ENCODE results near the gene PHEX. TPM values are rescaled to one million over a fixed set of nuclear protein-coding genes. Genes with fewer than 3 reads are reported as not detected.
A peak's percentile ranks its signal among the peaks of the same experiment; 100 is the strongest.

Gene PHEX
- total RNA-seq, 1 donor from 2014 or later, result 0.04 TPM

DNA sequence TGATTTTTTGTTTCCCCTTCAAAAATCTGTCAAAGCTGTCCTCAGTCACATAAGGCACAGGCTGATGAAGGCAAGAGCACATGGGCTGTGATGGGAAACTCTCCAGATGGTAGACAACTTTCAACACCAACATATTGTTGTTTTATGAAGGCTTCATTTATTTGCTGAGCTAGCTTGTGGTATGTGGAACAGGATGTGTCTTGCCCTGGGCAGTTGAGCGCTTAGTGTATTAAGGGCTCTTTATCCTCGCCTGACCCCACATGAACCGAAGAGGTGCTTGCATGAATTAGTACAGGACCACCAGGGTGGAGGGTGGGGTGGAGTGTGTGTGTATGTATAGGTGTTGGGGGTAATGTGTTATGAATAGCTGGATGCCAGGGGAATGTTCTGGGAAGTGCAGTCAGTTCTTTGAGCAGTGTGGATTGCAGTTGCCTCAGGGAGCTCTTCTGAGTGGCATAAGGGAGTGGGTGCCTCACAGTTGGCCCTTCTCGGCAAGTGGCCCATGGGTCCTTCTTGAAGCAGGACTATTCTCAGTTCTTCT lies 103.1 kb downstream of the PHEX start:
- Histone ChIP-seq H3K36me3 (ENCODE audit: control insufficient read depth, insufficient read depth, low read length) (no peaks in the 10 kb centered on the region), H3K4me3 (ENCODE audit: low read depth, low read length) (no peak overlapping the region), H3K27me3 (ENCODE audit: control insufficient read depth, insufficient read depth, low read length) (no peaks in the 10 kb centered on the region)
- DNase-seq (ENCODE audit: low read depth), result peak; percentile 61
- TF ChIP-seq, protein P1, sequence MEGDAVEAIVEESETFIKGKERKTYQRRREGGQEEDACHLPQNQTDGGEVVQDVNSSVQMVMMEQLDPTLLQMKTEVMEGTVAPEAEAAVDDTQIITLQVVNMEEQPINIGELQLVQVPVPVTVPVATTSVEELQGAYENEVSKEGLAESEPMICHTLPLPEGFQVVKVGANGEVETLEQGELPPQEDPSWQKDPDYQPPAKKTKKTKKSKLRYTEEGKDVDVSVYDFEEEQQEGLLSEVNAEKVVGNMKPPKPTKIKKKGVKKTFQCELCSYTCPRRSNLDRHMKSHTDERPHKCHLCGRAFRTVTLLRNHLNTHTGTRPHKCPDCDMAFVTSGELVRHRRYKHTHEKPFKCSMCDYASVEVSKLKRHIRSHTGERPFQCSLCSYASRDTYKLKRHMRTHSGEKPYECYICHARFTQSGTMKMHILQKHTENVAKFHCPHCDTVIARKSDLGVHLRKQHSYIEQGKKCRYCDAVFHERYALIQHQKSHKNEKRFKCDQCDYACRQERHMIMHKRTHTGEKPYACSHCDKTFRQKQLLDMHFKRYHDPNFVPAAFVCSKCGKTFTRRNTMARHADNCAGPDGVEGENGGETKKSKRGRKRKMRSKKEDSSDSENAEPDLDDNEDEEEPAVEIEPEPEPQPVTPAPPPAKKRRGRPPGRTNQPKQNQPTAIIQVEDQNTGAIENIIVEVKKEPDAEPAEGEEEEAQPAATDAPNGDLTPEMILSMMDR (IDR thresholded peaks at IDR 0.05; ENCODE audit: insufficient read depth, low read length, poor library complexity, severe bottlenecking), result no peak

DNA sequence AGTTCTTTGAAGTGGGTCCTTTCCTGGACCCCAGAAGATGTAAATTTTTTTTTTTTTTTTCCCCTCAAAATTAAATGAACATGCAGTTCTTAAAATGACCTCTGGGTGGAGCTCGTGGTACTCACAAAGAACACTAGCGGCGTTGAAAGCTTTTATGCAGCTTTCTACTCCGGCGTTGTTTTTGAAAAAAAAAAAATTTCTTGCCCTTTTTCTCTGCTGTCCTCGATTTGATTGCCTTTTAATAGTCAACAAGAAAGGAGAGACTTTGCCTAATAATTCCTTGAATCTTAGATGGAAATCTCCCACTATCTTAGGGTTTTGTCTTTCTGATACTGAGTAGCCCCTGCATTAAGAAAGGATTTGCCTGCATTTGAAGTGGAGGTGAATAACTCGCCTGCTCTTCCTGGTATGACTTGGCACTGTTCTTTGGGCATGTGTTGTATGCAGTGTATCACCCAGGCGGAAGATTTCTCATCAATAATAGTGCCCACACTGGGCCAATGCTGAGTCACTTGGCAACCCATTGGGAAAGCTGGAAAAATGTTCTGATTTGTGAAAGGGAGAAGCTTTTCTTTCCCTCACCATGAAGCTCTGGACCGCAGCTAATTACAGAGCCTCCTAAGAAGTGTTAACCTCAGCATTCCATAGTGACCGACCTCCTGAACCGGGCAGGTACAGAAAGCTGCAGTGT lies 104.0 kb downstream of the PHEX start:
- no peak overlapping the region for H3K4me3 ChIP-seq (ENCODE audit: low read depth, low read length)
- H3K36me3 ChIP-seq (ENCODE audit: control insufficient read depth, insufficient read depth, low read length), result no peaks in the 10 kb centered on the region
- DNase-seq (ENCODE audit: low read depth), result no peak
- no peaks in the 10 kb centered on the region for H3K27me3 ChIP-seq (ENCODE audit: control insufficient read depth, insufficient read depth, low read length)
- TF ChIP-seq, protein P1 (IDR thresholded peaks at IDR 0.05; ENCODE audit: insufficient read depth, low read length, poor library complexity, severe bottlenecking), result peak; percentile 58

DNA sequence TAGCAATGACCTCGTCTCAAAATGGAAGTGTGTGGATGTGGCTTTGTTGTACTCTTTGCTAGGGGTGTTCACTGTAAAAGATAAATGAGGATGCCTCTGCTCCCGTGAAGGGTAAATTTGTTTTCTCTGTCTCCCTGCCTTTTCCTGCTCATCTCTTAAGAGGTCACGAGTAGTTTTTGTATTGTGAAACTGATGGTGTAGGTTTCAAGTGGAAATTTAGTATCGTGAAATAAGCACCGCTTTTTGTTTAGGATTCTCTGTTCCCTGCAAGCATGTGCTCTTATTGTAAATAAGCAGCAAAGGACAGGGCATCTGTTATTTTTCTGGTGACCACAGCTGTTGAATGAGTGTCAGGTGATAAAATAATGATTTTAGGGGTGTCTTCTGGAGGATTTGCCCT lies 104.6 kb downstream of the PHEX start:
- Histone ChIP-seq H3K36me3 (ENCODE audit: control insufficient read depth, insufficient read depth, low read length) (no peaks in the 10 kb centered on the region), H3K27me3 (ENCODE audit: control insufficient read depth, insufficient read depth, low read length) (no peaks in the 10 kb centered on the region), H3K4me3 (ENCODE audit: low read depth, low read length) (no peak overlapping the region)
- DNase-seq (ENCODE audit: low read depth), result no peak
- TF ChIP-seq, protein P1 (IDR thresholded peaks at IDR 0.05; ENCODE audit: insufficient read depth, low read length, poor library complexity, severe bottlenecking), result no peak

DNA sequence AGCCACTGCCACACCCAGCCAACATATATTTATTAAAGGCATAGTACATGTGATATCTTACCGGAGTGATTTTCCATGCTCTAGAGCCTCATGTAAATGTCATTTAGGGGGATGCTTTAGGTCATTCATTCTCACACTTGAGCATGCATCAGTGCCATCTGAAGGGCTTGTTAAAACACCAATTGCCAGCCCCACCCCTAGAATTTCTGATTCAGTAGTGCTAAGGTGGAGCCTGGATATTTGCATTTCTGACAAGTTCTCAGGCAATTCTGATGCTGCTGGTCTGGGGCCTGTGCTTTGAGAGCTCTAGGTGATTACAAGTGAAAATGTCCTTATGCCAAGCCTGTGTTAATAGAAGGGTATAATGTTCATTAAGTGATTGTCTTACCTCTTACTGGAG lies 107.7 kb downstream of the PHEX start:
- TF ChIP-seq, protein P1 (IDR thresholded peaks at IDR 0.05; ENCODE audit: insufficient read depth, low read length, poor library complexity, severe bottlenecking), result no peak
- Histone ChIP-seq H3K36me3 (ENCODE audit: control insufficient read depth, insufficient read depth, low read length) (no peaks in the 10 kb centered on the region), H3K27me3 (ENCODE audit: control insufficient read depth, insufficient read depth, low read length) (no peaks in the 10 kb centered on the region), H3K4me3 (ENCODE audit: low read depth, low read length) (no peak overlapping the region)
- DNase-seq (ENCODE audit: low read depth), result no peak

DNA sequence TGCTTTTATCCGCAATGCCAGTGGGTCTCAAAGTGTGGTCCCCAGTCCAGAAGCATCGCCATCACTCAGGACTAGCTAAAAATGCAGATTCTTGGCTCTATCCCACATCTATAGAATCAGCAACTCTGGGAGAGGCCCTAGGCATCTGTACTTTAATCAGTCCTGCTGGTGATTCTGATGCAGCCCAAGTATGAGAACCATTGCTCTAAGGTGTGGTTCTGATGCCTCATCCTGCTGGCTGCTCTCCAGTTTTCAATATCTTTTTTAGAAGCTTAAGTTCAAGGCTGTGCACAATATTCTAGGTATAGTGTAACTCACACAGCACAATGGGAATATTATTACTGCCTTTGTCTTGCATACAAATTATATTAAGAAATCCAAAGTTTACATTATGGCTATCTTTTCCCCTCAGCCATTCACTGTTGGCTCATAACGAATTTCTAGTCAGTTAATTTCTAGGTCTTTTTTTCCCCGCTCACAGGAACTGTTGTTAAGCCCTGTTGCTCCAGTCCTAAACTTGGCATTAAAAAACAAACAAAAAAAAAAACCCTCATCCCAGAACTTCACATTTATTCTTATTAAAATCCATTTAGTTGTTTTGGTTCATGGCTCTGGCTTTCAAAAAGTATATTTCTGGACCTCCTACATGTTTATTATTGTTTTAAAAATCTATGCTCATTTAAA lies 109.1 kb downstream of the PHEX start:
- Histone ChIP-seq H3K36me3 (ENCODE audit: control insufficient read depth, insufficient read depth, low read length) (no peaks in the 10 kb centered on the region), H3K4me3 (ENCODE audit: low read depth, low read length) (no peak overlapping the region), H3K27me3 (ENCODE audit: control insufficient read depth, insufficient read depth, low read length) (no peaks in the 10 kb centered on the region)
- no peak for DNase-seq (ENCODE audit: low read depth)
- TF ChIP-seq, protein P1 (IDR thresholded peaks at IDR 0.05; ENCODE audit: insufficient read depth, low read length, poor library complexity, severe bottlenecking), result no peak
